HS-5 (cell line): ENCODE measurements around the gene SEMA4C.
"Not testable (repeated sequence)": the region's sequence is repeated elsewhere in the genome, so short reads cannot be mapped to it uniquely, and the experiment has no call there.

Experiments
- DNase-seq: peaks from one replicate; pipeline ENCODE4 v3.0.0-alpha.2; 2012; ENCODE audit warnings: low read depth

SEMA4C gene

GRCh38 chr2:96897491-96898134 is 27.7 kb upstream of the SEMA4C start:
- DNase-seq = no peak

- DNase-seq = no peak
Measured at GRCh38 chr2:96895746-96896651, 26.1 kb upstream of the SEMA4C start.

- DNase-seq = no peak
Measured at GRCh38 chr2:96895032-96895745, 25.3 kb upstream of the SEMA4C start.

- no peak for DNase-seq
Measured at GRCh38 chr2:96894151-96894531, 24.3 kb upstream of the SEMA4C start.

GRCh38 chr2:96893289-96894150 is 23.6 kb upstream of the SEMA4C start:
- no peak for DNase-seq

- no peak for DNase-seq
Measured at GRCh38 chr2:96891591-96892333, 21.9 kb upstream of the SEMA4C start.

- no peak for DNase-seq
Measured at GRCh38 chr2:96890726-96891385, 21.0 kb upstream of the SEMA4C start.

- DNase-seq = no peak
Measured at GRCh38 chr2:96890252-96890651, 20.4 kb upstream of the SEMA4C start.

- DNase-seq = not testable (repeated sequence)
Measured at GRCh38 chr2:96889502-96889901, 19.6 kb upstream of the SEMA4C start.

GRCh38 chr2:96888072-96889011 is 18.5 kb upstream of the SEMA4C start:
- no peak for DNase-seq

GRCh38 chr2:96887493-96888012 is 17.7 kb upstream of the SEMA4C start:
- no peak for DNase-seq

- DNase-seq = no peak
Measured at GRCh38 chr2:96885432-96886347, 15.8 kb upstream of the SEMA4C start.

- no peak for DNase-seq
Measured at GRCh38 chr2:96884299-96885094, 14.6 kb upstream of the SEMA4C start.

- DNase-seq = no peak
Measured at GRCh38 chr2:96883306-96883705, 13.4 kb upstream of the SEMA4C start.

GRCh38 chr2:96882906-96883305 is 13.0 kb upstream of the SEMA4C start:
- no peak for DNase-seq

- no peak for DNase-seq
Measured at GRCh38 chr2:96882230-96882629, 12.3 kb upstream of the SEMA4C start.
